HL-60 (cell line): ENCODE results near the gene RAI14.

Source experiments
- DNase-seq, 2 experiments: peaks; one replicate each; pipeline ENCODE4 v3.0.0-alpha.2; 2010 to 2020; ENCODE audit warnings: low read depth in 1 of 2, low spot score in 1 of 2
- H3K27ac ChIP-seq: fragments of 250-450 bp; sonication (Bioruptor Pico); replicated peaks from 2 replicates; pipeline ENCODE4 v1.5.1; 2020; ENCODE audit warnings: mild to moderate bottlenecking, moderate library complexity
- H3K27me3 ChIP-seq: fragments of 250-450 bp; sonication (Bioruptor Pico); 2 replicates; pipeline ENCODE4 v1.5.1; 2021; ENCODE audit warnings: mild to moderate bottlenecking, moderate library complexity; ENCODE audit not compliant: insufficient read depth, poor library complexity, severe bottlenecking
- H3K4me3 ChIP-seq: replicated peaks from 2 replicates; pipeline ENCODE4 v1.5.1; 2011; ENCODE audit warnings: mild to moderate bottlenecking, control low read depth, low read length; ENCODE audit not compliant: insufficient read depth
- GABPA ChIP-seq: IDR thresholded peaks from 2 replicates; pipeline ENCODE4 v1.6.1; 2012; ENCODE audit warnings: low read depth
- POLR2AphosphoS5 ChIP-seq: IDR thresholded peaks from 2 replicates; pipeline ENCODE4 v1.6.1; 2012; ENCODE audit warnings: low read depth
- SPI1 ChIP-seq: IDR thresholded peaks from 2 replicates; pipeline ENCODE4 v1.6.1; 2012; ENCODE audit warnings: low read depth, mild to moderate bottlenecking, borderline replicate concordance
- TF ChIP-seq, protein P1 (sequence below): IDR thresholded peaks from one replicate; pipeline ENCODE4 v1.5.1; 2011; ENCODE audit warnings: low read length, control low read depth, inconsistent platforms; ENCODE audit not compliant: insufficient read depth
- TF ChIP-seq, protein P2 (sequence below): IDR thresholded peaks from 2 replicates; pipeline ENCODE4 v1.6.1; 2012; ENCODE audit warnings: low read depth; ENCODE audit not compliant: insufficient replicate concordance

Gene RAI14

DNA sequence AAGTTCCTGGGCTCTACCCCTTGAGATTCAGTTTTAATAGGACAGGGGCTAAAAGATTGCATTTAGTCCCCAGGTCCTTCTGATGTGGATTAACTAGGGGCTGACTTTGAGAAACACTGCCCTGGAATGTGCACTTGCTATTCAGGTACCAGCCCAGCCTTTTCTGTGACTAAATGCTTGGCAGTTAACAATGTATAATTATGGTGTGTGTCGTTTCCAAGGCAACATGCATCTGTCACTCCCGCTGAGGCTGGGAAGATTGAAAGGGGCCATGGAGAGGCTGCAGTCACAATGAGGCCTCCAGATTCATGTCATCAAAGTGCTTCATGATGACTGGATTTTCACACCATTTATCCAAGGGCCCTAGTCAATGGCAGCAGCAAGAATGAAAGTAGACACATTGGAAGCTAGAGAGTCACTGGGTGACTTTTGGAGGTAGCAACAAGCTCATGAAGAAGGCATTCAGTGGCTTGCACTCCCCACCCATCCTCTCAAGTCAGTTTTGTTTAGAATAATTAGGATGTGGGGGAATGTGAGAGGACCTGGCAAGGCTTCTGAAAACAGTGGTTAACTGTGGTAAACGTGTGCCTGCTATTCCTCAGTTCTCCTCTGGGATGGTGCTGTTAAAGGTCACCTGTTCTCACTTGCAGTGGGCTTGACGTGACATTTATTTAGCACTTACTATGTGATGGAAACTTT lies 28.3 kb downstream of the RAI14 start:
- Histone ChIP-seq H3K27ac (no peak overlapping the region), H3K4me3 (no peak overlapping the region), H3K27me3 (no peaks in the 10 kb centered on the region)
- TF ChIP-seq, protein P1, sequence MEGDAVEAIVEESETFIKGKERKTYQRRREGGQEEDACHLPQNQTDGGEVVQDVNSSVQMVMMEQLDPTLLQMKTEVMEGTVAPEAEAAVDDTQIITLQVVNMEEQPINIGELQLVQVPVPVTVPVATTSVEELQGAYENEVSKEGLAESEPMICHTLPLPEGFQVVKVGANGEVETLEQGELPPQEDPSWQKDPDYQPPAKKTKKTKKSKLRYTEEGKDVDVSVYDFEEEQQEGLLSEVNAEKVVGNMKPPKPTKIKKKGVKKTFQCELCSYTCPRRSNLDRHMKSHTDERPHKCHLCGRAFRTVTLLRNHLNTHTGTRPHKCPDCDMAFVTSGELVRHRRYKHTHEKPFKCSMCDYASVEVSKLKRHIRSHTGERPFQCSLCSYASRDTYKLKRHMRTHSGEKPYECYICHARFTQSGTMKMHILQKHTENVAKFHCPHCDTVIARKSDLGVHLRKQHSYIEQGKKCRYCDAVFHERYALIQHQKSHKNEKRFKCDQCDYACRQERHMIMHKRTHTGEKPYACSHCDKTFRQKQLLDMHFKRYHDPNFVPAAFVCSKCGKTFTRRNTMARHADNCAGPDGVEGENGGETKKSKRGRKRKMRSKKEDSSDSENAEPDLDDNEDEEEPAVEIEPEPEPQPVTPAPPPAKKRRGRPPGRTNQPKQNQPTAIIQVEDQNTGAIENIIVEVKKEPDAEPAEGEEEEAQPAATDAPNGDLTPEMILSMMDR, result no peak
- TF ChIP-seq GABPA, result no peak
- no peak for DNase-seq

DNA sequence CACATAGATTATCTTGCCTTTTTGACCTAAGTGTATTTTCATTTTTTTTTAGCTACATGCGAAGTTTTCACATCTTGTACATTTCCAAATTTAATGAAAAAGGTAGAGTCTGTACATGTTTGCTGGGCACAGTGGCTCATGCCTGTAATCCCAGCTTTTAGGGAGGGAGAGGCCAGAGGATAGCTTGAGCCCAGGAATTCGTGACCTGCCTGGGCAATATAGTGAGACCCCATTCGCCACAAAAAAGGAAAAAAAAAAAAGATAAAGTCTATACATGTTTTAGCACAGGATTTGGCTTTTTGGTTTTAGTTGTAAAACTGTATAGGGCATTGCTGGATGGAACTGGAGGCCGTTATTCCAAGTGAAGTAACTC lies 28.8 kb downstream of the RAI14 start:
- no peak for DNase-seq
- Histone ChIP-seq H3K27ac (no peak overlapping the region), H3K4me3 (no peak overlapping the region), H3K27me3 (no peaks in the 10 kb centered on the region)
- TF ChIP-seq GABPA (no peak), POLR2AphosphoS5 (no peak), SPI1 (no peak)
- TF ChIP-seq, protein P1, result no peak
- TF ChIP-seq, protein P2, sequence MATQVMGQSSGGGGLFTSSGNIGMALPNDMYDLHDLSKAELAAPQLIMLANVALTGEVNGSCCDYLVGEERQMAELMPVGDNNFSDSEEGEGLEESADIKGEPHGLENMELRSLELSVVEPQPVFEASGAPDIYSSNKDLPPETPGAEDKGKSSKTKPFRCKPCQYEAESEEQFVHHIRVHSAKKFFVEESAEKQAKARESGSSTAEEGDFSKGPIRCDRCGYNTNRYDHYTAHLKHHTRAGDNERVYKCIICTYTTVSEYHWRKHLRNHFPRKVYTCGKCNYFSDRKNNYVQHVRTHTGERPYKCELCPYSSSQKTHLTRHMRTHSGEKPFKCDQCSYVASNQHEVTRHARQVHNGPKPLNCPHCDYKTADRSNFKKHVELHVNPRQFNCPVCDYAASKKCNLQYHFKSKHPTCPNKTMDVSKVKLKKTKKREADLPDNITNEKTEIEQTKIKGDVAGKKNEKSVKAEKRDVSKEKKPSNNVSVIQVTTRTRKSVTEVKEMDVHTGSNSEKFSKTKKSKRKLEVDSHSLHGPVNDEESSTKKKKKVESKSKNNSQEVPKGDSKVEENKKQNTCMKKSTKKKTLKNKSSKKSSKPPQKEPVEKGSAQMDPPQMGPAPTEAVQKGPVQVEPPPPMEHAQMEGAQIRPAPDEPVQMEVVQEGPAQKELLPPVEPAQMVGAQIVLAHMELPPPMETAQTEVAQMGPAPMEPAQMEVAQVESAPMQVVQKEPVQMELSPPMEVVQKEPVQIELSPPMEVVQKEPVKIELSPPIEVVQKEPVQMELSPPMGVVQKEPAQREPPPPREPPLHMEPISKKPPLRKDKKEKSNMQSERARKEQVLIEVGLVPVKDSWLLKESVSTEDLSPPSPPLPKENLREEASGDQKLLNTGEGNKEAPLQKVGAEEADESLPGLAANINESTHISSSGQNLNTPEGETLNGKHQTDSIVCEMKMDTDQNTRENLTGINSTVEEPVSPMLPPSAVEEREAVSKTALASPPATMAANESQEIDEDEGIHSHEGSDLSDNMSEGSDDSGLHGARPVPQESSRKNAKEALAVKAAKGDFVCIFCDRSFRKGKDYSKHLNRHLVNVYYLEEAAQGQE, result no peak

DNA sequence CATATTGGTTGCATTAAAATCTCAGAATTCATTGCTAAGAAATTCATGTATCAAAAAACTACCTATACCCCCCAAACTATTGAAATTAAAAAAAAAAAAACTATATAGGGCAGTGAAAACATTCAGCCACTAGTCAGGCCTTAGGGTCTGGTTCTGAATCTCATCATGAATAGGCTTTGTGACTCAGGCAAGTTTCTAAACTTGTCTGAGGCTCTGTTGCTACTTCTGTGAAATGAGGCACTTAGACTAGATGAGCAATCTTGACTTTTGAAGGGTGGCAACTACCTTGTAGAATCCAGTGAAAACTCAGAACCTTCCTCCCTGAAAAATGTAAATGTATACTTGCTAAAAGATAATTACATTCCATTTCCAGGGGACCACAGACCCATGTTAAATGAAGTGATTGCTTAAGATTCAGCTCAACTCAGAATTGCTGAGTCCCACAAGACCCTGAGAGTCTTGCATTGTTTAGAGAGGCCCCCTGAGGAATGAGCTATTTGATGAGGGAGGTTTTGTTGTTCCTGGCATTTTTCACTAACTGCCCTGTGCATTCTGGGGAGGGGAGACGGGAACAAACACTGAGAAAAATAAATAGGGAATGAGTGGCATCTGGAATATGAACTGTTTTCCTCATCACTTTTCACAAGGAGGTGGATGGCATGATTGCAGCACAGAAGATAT lies 29.5 kb downstream of the RAI14 start:
- no peak for DNase-seq
- Histone ChIP-seq H3K27ac (no peak overlapping the region), H3K27me3 (no peaks in the 10 kb centered on the region)

More for the DNA sequence above, 29.5 kb downstream of the RAI14 start:
- no peak for TF ChIP-seq GABPA
- TF ChIP-seq, protein P1, result no peak
- no peak for TF ChIP-seq POLR2AphosphoS5
- no peak for TF ChIP-seq SPI1
- TF ChIP-seq, protein P2, result no peak
- H3K4me3 ChIP-seq, result no peak overlapping the region
